ENCODE results near the gene PJA2.

DNA sequence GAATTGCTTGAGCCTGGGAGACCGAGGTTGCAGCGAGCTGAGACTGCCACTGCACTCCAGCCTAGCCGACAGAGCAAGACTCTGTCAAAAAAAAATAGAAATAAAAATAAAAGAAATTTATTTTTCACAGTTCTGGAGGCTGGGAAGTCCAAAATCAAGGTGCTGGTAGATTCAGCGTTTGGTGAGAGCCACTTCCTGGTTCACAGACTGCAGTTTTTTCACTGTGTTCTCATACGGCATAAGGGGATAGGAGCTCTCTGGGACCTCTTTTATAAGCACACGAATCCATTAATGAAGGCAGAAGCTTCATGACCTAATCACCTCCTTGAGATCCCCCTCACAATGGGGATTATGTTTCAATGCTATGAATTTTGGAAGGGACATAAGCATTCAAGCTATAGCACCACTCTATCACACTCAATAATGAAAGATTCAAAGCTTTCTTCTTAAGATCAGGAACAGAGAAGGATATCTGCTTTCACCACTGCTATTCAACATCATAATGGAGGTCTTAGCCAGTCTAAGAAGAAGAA lies 5.3 kb downstream of the PJA2 start:
- TF ChIP-seq, protein P1, sequence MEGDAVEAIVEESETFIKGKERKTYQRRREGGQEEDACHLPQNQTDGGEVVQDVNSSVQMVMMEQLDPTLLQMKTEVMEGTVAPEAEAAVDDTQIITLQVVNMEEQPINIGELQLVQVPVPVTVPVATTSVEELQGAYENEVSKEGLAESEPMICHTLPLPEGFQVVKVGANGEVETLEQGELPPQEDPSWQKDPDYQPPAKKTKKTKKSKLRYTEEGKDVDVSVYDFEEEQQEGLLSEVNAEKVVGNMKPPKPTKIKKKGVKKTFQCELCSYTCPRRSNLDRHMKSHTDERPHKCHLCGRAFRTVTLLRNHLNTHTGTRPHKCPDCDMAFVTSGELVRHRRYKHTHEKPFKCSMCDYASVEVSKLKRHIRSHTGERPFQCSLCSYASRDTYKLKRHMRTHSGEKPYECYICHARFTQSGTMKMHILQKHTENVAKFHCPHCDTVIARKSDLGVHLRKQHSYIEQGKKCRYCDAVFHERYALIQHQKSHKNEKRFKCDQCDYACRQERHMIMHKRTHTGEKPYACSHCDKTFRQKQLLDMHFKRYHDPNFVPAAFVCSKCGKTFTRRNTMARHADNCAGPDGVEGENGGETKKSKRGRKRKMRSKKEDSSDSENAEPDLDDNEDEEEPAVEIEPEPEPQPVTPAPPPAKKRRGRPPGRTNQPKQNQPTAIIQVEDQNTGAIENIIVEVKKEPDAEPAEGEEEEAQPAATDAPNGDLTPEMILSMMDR (IDR thresholded peaks at IDR 0.05): no peak
- TF ChIP-seq ZFX (IDR thresholded peaks at IDR 0.05; ENCODE audit: borderline replicate concordance): no peak
